GM18861 (cell line): Measurements from ENCODE around the gene HBS1L.
A peak's percentile ranks its signal among the peaks of the same experiment; 100 is the strongest.

Experiments
- ATAC-seq: cut with Tn5 transposase; IDR thresholded peaks from one replicate; pipeline ENCODE4 v1.9.1; 2021; ENCODE audit not compliant: unreplicated experiment

HBS1L gene

DNA sequence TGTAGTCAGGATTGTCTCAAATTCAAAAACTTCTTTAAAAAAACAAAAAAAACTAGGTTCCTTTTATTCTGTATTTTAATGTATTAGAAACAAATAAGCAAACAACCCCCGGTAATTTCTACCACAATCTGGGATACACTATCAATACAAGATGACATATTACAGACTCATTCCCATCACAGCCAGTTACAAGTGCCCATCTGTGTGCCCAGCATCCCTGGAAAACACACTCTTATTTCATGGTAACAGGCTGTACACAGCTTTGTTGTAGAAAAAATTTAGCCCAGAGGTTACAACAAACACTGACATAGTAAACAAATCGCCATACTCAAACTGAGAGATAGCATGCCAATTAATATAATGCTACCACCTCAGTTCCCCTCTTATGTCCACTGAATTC, 16.3 kb downstream of the HBS1L start:
- ATAC-seq = no peak

DNA sequence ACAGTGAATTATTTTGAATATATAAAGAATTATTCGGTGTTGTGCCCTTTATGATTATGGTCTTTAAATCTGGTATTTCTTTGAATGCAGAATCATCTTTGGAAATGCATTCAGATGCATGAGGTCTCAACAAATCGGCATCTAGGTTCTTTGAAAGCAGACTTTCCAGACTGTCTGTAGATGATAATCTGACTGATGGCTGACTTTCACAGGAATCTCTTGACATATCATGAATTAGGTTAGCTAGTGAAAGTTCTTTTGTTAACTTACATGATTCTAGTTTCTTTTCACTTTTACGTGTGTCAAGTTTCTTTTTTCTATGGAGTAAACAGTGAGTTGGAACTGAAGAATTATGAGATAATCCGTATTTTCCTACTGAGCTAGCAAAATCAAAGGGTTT, 17.1 kb downstream of the HBS1L start:
- ATAC-seq = no peak

DNA sequence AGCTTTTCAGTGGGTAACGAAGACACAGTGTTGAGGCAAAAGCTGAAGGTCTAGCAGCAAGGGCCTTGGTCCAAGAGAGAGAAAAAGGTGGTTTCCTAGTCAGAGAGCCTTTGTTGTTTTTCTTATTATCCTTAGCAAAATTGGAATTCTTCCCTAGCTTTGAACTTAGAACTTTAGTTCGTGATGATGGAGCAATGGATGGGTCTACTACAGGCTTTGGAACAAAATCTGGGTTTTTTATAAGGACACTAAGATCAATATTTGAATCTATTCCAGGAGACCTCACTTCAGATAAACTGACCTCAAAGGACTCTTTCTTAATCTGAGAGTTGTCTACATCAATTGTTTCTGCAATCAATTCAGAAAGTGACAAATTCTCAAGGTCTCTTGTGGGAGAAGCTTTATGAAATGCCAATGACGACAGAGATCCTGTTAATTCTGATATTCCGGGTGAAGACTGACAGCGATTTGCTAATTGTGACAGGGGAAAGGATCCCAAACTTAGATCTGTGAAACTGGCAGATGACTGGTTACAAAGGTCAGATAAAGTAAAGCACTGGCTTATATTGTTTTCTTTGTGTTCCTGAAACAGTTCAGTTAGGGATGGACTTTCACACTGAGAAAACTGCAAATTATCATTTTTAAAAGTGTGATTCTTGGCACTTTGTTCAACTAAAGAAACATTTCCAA, 17.7 kb downstream of the HBS1L start:
- no peak for ATAC-seq

DNA sequence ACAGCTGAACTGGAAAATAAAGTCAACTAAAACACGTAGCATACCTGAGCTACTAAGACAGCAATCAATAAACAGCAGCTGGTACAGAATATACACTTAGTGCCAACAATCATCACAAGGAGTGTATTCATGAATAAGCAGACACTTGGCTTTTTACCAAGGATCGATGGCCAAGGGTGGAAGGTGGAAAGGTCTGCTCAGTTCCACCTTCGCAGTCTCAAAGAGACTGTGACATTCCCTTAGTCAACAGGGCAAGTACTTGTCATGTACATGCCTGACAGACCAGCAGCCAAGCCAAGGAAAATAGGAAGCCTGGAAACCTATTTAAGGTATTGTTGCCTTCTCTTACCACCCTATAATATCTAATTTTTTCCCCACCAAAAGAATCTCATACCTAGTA, 21.4 kb downstream of the HBS1L start:
- no peak for ATAC-seq

DNA sequence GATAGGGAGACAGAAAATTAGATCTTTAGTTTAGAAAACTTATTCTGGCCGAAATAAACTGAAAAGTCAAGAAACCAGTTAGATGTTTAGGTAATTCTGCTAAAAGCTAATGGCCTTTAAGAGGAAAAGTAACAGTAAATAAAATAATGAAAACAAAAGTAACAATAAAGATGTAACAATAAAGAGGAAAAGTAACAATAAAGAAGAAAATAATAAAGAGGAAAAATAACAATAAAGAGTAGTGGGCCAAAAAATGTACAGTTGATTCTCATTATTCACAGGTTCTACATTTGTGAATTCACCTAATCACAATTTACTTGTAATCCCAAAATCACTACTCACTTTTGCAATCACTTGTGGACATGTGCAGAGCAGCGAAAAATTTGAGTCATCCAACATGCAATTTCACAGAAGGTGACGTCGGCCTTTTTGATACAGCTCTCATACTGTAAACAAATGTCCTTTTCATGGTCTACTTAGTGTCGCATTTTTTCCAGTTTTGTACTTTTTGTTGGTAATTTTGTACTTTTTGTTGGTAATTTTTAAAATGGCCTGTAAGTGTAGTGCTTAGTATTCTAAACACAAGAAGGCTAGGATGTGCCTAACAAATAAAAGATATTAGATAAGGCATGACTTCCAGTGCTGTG, 24.0 kb downstream of the HBS1L start:
- no peak for ATAC-seq

DNA sequence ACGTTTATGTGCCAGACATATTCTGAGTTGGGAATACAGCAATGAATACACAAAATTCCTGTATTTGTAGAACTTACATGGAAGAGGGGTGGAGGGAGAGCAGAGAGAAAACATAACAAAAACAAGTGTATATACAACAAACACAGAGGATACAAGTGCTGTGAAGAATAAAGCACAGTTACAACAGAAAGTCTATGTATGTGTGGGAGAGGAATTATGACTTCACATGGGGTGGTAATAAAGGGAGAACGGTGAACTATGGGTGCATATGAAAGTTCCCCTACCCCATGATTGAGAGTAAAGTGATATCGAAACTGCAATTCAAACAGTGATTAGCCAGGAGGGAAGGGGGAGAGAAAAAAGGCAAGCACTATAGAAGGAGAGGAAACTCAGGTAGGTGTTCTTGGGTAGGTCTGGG, 24.6 kb downstream of the HBS1L start:
- peak; percentile 94 for ATAC-seq

DNA sequence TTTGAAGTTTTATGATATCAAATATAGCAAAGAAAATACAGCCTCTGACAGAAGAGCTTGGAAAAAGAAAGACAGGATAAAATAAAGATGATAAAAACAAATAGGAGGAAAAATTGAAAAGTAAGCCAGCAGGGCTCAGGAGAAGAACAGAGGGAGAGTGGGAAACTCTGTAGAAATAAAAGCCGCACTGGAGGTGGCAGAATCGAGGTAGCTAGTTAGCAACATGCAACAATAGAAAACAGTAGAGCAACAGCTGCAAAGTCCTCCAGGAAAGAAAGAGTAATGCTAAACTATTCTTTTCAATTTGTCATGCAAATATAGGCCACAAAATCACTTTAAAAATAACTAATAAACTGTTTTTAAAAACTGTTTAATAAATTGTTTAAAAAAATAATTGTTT, 28.8 kb downstream of the HBS1L start:
- no peak for ATAC-seq

DNA sequence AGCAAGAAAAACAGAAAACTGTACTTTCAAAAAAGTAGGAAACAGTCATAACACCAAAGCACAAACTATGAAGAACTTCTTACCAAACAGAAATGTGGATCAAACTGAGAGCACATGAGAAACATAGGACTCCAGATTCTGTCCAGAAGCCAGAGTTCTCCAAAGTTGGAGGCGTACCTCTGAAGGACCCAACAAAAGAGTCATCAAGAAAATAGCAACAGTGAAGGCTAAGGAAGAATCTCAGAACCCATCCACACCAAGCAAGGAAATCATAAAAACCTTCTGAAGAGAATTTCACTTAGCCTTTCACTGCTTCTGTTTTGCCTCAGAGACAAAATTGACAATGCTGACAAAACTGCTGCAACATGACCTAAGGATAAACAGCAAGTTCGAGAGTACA, 29.4 kb downstream of the HBS1L start:
- ATAC-seq = no peak

DNA sequence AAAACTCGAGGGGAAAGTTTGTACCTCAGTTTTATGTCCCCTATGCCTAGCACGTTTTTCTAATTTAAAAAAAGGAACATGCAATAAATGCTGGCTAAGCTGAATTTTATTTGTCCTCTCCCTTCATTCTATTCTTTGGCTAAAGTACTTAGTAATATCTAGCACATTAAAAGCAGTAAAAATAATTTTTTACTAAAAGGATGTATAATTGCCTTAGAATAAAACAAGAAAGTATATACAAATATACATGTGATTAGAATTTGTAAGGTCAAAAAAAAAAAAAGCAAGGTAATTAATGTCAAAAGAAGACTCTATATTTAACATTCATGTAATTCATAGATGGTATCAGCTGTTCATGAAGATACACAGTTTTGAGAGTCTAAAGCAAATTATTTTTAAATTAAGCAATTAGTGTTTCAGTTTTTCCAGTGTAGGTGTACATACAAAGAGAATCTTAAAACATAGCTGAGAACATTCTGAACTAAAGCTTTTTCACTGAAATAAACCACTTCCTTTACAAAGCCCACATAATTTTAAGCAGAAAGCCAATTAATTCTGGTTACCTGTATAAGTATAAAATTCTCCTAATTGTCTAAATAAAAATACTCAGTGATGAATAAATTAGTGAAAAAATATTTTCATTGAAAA, 32.4 kb downstream of the HBS1L start:
- ATAC-seq = no peak

DNA sequence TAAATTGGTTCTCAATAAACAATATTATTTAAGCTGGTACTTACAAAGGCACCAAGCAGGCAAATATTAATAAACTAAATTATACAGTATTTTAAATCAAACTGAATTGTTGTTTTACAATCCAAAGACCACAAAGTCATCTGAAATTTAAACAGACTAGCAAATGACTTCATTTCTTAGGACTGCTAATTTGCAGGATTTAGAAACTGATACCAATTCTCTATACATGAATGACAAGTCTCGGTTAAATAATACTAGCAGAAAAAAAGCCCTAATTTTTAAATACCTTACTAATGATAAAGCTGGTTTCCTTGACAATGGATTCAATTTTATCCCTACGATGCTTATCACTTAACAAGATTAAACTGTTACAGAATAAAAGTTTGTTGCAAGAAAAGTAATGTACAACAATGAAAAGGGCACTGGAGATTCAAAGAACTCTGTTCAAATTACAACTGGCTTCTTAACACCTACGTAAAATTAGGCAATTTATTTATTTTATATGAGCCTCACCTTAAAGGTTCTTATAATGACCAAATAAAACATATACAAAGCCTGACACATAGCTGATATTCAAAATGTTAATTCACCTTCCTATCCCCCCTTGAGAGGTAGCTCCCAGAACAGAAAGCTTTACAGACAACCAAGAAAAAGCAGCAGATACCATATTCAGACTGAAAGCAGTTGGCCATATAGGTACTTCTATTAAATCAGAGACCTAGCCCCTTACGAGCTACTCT, 33.1 kb downstream of the HBS1L start:
- peak; percentile 67 for ATAC-seq

DNA sequence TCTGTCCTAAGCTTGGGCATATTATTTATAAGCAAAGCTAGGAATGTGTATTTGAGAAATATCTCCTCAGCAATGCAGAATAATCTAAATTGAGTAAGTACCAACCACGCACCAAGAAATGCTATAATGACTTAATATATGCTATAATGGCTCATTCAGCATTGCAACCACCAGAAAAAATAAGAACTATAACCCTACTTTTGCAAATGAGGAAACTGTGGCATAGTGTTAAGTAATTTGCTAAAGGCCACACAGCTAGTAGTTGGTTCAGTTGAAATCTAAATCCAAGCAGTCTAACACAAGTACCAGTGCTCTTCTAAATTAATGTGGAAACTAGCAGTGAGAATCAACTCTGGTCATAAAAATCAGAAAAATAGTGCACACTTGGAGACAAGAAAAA, 35.7 kb downstream of the HBS1L start:
- ATAC-seq = no peak

DNA sequence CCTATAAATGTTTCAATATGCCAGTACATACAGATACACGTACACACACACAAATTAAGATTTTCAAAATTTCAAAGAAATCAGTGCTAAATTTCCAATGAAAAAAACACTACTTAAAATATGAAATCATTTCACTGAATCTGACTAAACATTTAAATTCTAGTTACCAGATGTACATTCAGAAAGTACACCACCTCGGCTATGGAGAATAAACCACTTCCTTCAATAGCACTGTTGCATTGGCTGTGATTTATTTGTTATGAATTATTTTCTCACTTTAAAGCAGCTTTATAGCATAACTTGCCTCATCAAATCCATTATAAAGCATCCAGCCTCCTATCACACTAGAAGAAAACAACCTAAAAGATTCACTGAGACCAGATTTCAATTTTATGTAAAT, 36.6 kb downstream of the HBS1L start:
- no peak for ATAC-seq

DNA sequence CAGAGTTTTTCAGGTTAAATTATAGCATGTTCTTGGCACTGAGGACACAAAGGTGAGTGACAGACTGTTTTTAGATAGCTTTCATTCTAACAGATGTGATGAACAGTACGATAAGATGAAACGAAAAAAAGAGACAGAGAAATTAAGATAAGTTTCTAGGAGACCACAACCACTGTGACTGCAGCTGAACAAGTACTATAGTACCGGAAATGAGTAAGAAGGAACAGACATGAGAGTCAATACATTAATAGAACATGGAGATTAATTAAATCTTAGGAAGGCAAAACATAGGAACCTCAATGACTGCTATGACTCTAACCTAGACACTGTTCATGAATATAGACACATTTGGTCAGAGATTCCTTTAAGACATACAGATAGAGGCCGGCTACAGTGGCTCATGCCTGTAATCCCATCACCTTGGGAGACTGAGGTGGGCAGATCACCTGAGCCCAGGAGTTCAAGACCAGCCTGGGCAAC, 40.2 kb downstream of the HBS1L start:
- ATAC-seq = peak; percentile 84

DNA sequence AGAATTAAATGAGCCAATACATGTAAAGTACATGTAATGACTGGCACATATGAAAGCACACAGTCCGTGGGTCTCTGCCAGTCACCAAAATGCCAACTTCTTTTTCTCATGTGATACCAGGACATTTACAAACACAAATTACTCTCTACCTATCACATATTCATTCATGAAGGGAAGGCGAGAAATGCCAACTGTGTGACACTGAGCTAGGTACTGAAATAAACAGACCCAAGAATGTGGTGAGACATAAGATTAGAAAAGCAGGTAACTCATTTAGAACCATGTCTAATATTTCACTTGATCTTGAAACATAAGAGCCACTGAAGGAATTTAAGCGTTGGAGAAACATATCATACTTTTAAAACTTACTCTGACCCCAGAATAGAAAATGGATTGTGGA, 41.4 kb downstream of the HBS1L start:
- ATAC-seq = no peak

DNA sequence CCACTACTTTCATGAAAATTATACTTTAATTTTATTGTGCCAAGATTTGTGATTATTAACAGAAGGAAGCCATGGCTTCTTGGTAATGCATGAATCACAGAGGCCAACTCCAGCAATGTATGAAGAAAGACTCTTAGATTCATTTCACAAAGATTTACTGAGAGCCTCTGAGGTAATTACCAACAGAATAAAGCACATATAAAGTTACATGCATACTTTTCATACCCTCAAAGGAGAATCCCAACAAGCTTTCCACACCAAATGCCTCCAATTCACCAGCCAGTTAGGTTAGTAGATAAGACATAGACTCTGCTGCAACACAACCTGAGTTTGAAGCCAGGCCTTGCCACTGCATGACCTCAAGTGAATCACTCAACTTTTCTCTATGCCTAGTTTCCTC, 41.9 kb downstream of the HBS1L start:
- no peak for ATAC-seq

DNA sequence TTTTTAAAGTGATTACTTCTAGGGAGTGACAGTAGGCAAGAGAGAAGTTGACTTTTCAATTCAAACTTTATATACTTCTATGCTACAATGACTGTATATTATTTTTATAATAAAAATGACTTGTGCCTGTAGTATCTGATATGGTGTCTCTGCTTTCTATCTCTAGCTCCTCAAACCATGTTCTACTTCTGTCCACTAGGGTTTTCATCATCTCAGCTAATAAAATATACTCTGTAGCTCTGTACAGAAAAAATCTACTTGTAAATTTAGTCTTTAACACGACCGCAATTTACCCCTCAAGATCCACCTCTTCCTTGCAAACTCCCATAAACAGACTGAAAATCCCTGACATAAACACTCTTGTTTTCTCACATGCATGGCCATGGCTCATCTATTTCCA, 42.3 kb downstream of the HBS1L start:
- ATAC-seq = no peak

DNA sequence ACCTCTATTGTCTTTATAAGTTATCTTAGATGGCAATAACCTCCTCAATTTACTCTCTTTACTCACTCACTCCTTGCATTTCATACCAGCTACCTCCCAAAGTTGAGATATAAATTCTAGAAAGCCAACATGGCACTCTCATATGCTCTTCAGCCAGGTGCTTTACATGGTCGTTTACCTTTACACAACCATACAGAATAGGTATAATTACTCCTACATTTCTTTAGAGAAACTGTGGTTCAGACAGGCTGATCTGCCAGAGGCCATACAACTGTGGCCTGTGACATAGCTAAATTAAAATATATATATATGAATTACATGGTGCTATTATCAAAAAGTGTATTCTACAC, 45.7 kb downstream of the HBS1L start:
- no peak for ATAC-seq

DNA sequence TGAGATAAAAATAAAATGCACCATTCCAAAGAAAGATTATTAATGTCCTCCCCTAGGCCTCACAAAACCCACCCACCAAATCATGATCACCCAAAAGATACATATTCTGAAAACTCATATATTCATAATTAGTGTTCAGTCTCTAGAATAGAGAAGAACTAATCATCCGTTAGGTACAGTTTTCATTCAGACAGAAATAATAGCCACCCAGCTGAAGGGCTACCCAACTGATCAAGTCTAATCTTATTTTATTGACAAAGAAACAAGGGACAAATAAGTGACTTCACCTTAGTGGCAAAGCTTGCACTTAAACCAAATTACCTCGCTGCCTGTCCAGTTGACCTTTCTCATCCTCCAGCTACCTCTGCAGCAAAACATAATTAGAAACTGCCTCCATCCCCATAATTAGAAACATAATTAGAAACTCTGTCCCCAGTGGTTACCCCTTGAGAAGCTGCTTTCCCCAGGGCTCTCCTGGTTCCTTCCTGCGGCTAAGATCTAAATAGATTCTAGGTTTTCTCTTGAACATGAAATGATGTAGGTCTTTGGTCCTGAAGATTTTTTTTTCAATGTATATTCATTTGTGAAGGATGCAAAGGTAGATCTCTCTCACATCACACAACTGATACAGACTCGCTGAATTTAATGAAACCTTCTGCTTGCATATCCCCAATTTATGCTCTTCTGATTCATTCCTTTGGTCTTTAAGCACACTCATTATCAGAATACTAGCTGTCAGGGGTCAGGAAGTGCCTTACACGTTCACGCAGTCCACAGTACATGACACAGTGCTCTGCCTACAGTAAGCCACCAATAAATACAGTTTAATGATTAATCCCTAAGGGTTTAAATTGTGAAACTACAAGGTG, 46.3 kb downstream of the HBS1L start:
- ATAC-seq = peak; percentile 92

DNA sequence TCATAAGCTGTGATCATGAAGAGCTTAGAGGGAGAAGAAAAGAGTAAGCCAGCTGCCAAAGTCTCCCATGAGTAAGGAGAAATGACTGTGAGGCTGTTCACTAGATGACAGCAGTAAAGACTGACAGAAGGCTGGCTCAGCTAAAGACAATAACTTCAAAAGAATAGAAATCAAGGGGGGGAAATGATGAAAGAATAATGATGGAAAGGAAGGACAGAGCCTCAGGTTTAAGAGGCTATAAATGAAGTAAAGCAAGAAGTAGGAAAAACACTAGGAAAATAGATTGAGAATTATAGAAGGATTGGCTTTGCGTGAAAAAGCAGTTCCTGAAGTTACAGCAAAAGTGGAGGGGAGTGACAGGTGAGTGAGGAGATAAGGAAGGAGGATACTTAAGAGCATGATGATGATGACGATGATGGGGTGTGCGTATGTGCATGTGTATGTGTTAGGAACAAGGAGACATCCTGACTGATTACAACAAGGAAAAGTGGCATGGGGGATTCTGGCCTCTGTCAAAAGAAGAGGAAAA, 48.2 kb downstream of the HBS1L start:
- no peak for ATAC-seq

DNA sequence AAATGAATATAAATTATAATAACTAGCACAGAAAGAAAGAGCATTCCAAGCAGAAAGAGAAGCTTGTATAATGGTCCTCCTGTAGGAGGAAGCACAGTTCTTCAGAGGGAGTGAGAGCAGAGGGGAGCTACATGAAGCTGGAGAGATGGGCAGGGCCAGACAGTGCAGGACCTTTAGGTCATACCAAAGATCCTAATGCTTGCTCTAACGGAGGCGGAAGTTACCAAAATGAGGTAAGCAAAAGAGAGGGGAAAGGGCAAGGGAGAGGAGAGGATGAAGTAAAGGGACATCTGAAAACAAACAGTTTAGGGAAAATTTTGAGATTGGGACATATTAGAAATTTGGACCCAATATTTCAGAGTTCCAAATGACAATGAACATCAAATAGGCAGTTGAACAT, 50.2 kb downstream of the HBS1L start:
- ATAC-seq = no peak
